DMS153 treated with DMSO at 0.1 percent for 48 hours (cell line): ENCODE data around the gene ATP6V0E2.
"Not testable (repeated sequence)": the region's sequence is repeated elsewhere in the genome, so short reads cannot be mapped to it uniquely, and the experiment has no call there.

Experiments
- DNase-seq: peaks from one replicate; lab custom pipeline; 2025; ENCODE audit not compliant: unreplicated experiment; lab: John Stamatoyannopoulos, UW

ATP6V0E2 gene

GRCh38 chr7:149877890-149878522 lies 4.2 kb downstream of the ATP6V0E2 start:
- DNase-seq = no peak

GRCh38 chr7:149878523-149878921 lies 4.8 kb downstream of the ATP6V0E2 start:
- no peak for DNase-seq

GRCh38 chr7:149879271-149879743 lies 5.5 kb downstream of the ATP6V0E2 start:
- DNase-seq = no peak

GRCh38 chr7:149879766-149880637 lies 6.2 kb downstream of the ATP6V0E2 start:
- DNase-seq = no peak

- DNase-seq = no peak
Measured at GRCh38 chr7:149880638-149881311, 7.0 kb downstream of the ATP6V0E2 start.

- DNase-seq = no peak
Measured at GRCh38 chr7:149881328-149882247, 7.8 kb downstream of the ATP6V0E2 start.

GRCh38 chr7:149882248-149883047 lies 8.7 kb downstream of the ATP6V0E2 start:
- DNase-seq = no peak

- DNase-seq = no peak
Measured at GRCh38 chr7:149883048-149883438, 9.3 kb downstream of the ATP6V0E2 start.

- DNase-seq = peak; percentile 42
Measured at GRCh38 chr7:149883452-149883861, 9.7 kb downstream of the ATP6V0E2 start.

- no peak for DNase-seq
Measured at GRCh38 chr7:149884016-149884415, 10.2 kb downstream of the ATP6V0E2 start.

- no peak for DNase-seq
Measured at GRCh38 chr7:149884541-149884940, 10.8 kb downstream of the ATP6V0E2 start.

- no peak for DNase-seq
Measured at GRCh38 chr7:149885191-149886017, 11.6 kb downstream of the ATP6V0E2 start.

GRCh38 chr7:149886018-149886415 lies 12.2 kb downstream of the ATP6V0E2 start:
- DNase-seq = no peak

GRCh38 chr7:149887311-149887710 lies 13.5 kb downstream of the ATP6V0E2 start:
- no peak for DNase-seq

GRCh38 chr7:149890715-149891114 lies 16.9 kb downstream of the ATP6V0E2 start:
- not testable (repeated sequence) for DNase-seq

- DNase-seq = not testable (repeated sequence)
Measured at GRCh38 chr7:149894957-149895356, 21.2 kb downstream of the ATP6V0E2 start.

GRCh38 chr7:149907776-149908376 lies 34.1 kb downstream of the ATP6V0E2 start:
- not testable (repeated sequence) for DNase-seq

GRCh38 chr7:149910219-149910618 lies 36.5 kb downstream of the ATP6V0E2 start:
- DNase-seq = not testable (repeated sequence)
